Stimulated activated CD8-positive, alpha-beta memory T cell treated with anti-CD3 and anti-CD28 coated beads, Interleukin-4, amount 100 ng/mL, for 24 hours (primary cell): ENCODE data around the gene CMTM7.
"Not testable (repeated sequence)": the region's sequence is repeated elsewhere in the genome, so short reads cannot be mapped to it uniquely, and the experiment has no call there.

Experiments
- DNase-seq: peaks from one replicate; pipeline ENCODE4 v3.0.0-alpha.2; 2020; ENCODE audit warnings: low read depth

CMTM7 gene

DNA sequence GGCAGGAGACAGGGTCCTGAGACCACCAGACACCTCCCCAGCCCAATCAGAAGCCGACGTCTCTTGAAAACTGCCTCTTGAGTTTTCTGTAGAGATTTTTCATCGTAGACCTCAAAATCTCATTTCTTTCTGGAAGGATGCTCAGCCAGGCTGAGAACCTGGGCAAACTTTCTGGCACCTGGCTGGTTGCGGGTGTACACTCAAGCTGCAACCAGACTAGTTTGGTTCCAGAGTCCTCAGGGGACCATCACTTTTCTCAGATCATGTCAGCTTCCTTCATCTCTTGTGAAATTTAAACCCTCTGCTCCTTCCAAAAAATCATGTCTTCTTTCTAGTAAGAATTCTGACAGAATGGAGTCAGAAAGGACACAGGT, 45.1 kb downstream of the CMTM7 start:
- DNase-seq: no peak

- DNase-seq: no peak
Measured at GRCh38 chr3:32437896-32438295, 46.2 kb downstream of the CMTM7 start.

DNA sequence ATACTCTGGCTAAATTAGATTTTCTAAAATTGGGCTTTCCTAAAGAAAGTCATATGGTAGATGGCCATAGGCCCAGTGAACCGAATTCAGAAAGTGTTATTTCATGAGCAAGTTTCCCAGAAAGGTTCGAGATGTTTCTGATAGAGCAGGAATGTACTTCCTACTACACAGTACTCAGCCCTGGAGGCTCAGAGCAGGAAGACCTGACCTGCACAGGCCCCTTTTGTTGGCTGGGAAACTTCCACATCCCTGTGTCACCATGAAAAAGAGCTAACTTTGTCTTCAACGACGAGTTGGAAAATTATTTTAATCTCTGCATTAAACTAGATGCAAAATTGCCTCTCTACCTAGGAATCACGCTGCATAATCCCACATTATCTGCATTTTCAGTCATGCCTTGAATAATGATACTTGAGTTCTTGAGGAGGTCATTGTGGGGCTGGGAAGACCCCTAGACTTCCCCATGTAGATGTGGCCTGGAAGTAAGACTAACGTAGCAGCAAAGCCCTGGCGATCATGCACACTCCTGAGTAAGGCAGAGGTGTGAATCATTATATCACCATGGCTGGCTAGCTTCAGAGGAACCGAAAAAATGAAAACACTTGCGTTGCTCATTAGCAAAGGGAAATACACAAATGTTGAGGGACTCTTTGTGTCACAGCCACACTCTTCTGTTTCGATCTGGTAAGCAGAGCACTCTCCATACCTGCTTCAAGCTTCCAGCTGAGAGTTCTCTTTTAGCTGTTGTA, 47.1 kb downstream of the CMTM7 start:
- DNase-seq: no peak

DNA sequence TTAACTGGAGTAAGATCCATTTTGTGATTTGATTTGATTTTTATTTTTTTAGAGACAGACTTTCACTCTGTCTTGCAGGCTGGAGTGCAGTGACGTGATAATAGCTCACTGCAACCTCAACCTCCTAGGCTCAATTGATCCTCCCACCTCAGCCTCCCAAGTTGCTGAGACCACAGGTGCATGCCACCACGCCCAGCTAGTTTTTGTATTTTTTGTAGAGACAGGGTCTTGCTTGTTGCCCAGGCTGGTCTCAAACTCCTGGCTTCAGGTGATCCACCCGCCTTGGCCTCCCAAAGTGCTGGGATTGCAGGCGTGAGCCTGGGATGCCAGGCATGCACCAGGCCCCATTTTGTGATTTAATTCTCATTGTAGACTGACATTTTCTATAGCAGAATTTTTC, 47.8 kb downstream of the CMTM7 start:
- not testable (repeated sequence) for DNase-seq

DNA sequence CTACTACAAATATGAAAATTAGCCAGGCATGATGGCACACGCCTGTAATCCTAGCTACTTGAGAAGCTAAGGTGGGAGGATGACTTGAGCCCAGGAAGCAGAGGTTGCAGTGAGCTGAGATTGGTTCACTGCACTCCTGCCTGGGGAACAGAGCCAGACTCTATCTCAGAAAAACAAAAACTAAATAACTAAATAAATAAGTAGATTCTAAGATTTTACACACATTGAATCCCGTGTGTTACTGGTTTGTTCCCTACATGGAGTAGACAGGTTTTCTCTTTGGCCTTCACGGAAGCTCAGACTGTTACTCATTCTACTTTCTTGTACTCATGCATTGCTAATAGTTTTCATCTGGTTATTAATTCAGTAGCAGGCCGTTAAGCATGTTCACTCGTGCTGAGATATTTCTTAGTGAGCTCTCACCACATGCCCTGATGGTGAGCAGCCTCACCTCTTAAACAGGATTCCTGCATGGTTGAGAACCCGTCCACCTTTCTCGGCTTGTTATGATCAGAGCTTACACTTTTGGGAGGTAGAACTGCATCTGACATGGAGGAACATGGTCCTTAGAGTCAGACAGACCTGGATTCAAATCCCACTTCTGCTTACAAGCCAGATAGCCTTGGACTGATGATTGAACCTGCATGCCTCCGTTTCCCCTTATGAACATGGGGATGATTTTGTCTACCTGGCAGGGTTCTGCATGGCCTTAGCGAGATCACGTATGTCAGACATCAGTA, 49.1 kb downstream of the CMTM7 start:
- no peak for DNase-seq

- no peak for DNase-seq
Measured at GRCh38 chr3:32442766-32443165, 51.1 kb downstream of the CMTM7 start.

- no peak for DNase-seq
Measured at GRCh38 chr3:32443478-32443877, 51.8 kb downstream of the CMTM7 start.

DNA sequence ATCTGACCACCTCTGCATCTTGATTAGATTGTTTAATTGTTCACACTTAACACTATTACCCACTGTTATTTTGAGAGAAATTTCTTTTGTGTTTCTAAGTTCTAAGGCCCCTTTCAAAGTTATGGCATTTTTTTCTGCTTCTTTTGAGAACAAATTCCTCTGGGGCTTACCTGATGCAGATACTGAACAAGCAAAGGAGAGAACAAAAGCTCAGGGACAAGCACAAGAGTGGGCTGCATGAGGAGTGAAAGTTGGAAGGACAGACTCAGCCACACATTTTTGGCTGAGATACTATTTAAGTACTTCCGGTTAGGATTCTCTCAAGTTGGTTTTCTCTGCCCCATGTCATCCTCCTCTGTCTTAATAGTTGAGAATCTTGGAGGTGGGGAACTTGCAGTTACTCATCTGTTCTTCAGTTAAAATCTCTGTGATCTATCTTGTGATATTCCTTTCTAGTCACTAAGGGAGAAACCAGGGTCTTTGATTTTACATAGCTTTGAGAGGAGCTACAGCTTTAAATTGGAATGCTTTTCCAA, 56.3 kb downstream of the CMTM7 start:
- DNase-seq: no peak

GRCh38 chr3:32448686-32449474, 57.2 kb downstream of the CMTM7 start:
- DNase-seq: no peak

GRCh38 chr3:32449691-32450090, 58.0 kb downstream of the CMTM7 start:
- no peak for DNase-seq

- DNase-seq: no peak
Measured at GRCh38 chr3:32450426-32450825, 58.8 kb downstream of the CMTM7 start.

DNA sequence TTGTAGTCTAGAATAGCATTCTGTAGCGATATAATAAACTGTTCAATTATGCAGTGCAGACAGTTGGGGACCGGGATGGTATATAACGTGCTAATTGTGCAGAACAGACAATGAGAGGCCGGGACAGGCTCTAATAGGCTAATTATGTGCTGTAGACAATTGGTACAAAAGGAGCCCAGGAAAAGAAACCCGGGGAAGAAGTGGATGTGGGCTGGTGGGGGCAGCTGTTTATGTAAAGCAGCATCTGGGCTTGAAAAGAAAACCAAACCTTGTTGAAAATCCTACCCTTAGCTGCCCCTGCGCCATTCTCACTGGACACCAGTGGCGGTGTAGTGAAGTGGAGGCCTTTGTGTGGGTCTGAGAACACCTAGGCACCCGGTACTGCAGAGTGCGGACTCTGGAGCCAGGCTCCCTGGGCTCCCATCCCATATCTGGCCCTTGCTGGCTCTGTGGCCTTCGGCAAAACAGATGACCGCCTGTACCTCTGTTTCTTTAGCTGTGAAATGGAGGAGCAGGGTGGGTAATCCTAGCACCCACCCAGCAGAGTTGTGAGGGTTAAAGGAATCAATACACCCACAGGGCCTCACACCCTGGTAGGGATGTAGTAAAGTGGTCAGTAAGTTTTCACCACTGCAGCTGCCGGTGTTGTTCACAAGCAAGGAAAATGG, 59.5 kb downstream of the CMTM7 start:
- DNase-seq: no peak

GRCh38 chr3:32452009-32452408, 60.4 kb downstream of the CMTM7 start:
- no peak for DNase-seq

GRCh38 chr3:32453346-32453745, 61.7 kb downstream of the CMTM7 start:
- DNase-seq: no peak

- DNase-seq: no peak
Measured at GRCh38 chr3:32454111-32454510, 62.5 kb downstream of the CMTM7 start.

GRCh38 chr3:32454731-32455608, 63.3 kb downstream of the CMTM7 start:
- no peak for DNase-seq

- DNase-seq: no peak
Measured at GRCh38 chr3:32455609-32456428, 64.2 kb downstream of the CMTM7 start.

GRCh38 chr3:32456429-32457130, 64.9 kb downstream of the CMTM7 start:
- no peak for DNase-seq

GRCh38 chr3:32457971-32458471, 66.4 kb downstream of the CMTM7 start:
- DNase-seq: peak; percentile 19
